GM12892 (cell line): Measurements from ENCODE around the gene SLCO1C1.

Experiments
- POLR2A ChIP-seq: IDR thresholded peaks from 2 replicates; pipeline ENCODE4 v1.6.1; 2011; ENCODE audit warnings: low read depth, low read length, control low read depth
- POLR2AphosphoS5 ChIP-seq: IDR thresholded peaks from 2 replicates; pipeline ENCODE4 v1.6.1; 2011; ENCODE audit warnings: low read depth, low read length, control low read depth
- TAF1 ChIP-seq: IDR thresholded peaks from 2 replicates; pipeline ENCODE4 v1.6.1; 2011; ENCODE audit warnings: low read depth, mild to moderate bottlenecking, control low read depth, low read length, borderline replicate concordance

- TF ChIP-seq POLR2A (no peak), TAF1 (no peak), POLR2AphosphoS5 (no peak)
Observed at GRCh38 chr12:20657496-20657895, 37.6 kb upstream of the SLCO1C1 start.
